ENCODE data around the gene FCGR3B. TPM values are rescaled to one million over a fixed set of nuclear protein-coding genes. Genes with fewer than 3 reads are reported as not detected.
"Not testable (repeated sequence)": the region's sequence is repeated elsewhere in the genome, so short reads cannot be mapped to it uniquely, and the experiment has no call there.

The FCGR3B gene
- total RNA-seq, 1 experiment from 2014 or later, result not detected

- H3K79me2 ChIP-seq (ENCODE audit: insufficient read depth, low read length); H3K9me2 ChIP-seq (ENCODE audit: insufficient read depth); H3K9me3 ChIP-seq (ENCODE audit: control insufficient read depth in 1 of 2, insufficient read depth in 1 of 2, low read depth in 1 of 2, low read length in 2 of 2); H3K4me3 ChIP-seq (replicated peaks in 1 of 2; ENCODE audit: low read depth in 1 of 2, low read length in 2 of 2); H3K4me1 ChIP-seq (ENCODE audit: control insufficient read depth in 1 of 2, insufficient read depth in 2 of 2, low read length in 2 of 2); H2AFZ ChIP-seq (ENCODE audit: low read depth, low read length, poor library complexity, severe bottlenecking); H3K36me3 ChIP-seq (ENCODE audit: control insufficient read depth in 1 of 2, insufficient read depth in 2 of 2, low read length in 2 of 2); H3K9ac ChIP-seq (ENCODE audit: low read length); BruUV-seq (replicated peaks); H3K27me3 ChIP-seq (ENCODE audit: insufficient read depth, low read length); RAD21 ChIA-PET (ENCODE audit: low non-redundant PET in 1 of 2, low total read pairs in 2 of 2, uncharacterized antibody in 2 of 2, unreplicated experiment in 2 of 2); H3K4me2 ChIP-seq (ENCODE audit: low read length); H4K20me1 ChIP-seq (ENCODE audit: insufficient read depth); H3K27ac ChIP-seq (ENCODE audit: low read depth, low read length); DNase-seq (ENCODE audit: low read depth, low spot score): not testable (repeated sequence)
- POLR2A ChIA-PET, result interaction anchor here (0.7 kb wide), 1 partner anchor 90 kb away, joined by 3 read pairs; no protein-coding TSS in a partner anchor
- intact Hi-C loops (cut with micrococcal nuclease), result loop anchor here (5.0 kb wide), 1 partner anchor 90 kb away; no protein-coding TSS in a partner anchor
- CTCF ChIA-PET, result interaction anchor here (0.6 to 0.9 kb wide), 3 partner anchors 92 to 95 kb away, joined by 3 to 4 read pairs (median 3); no protein-coding TSS in a partner anchor
- ATAC-seq, result peak; percentile 85
- TF ChIP-seq CTCF (IDR thresholded peaks at IDR 0.05 in 2 of 3, conservative IDR thresholded peaks at IDR 0.05 in 1 of 3; ENCODE audit: borderline replicate concordance in 1 of 3, insufficient read depth in 1 of 3, low read depth in 2 of 3, low read length in 2 of 3), result peak; percentile 31 to 65 (median 50); a peak in 4 of 6 replicates
- TF ChIP-seq CBX3 (IDR thresholded peaks at IDR 0.05; ENCODE audit: low read depth), result 0 out of 2 replicates have a peak, but pooled peaks have one; percentile 17
- peak; percentile 75 for TF ChIP-seq RAD21 (IDR thresholded peaks at IDR 0.05; ENCODE audit: low read depth)
These were observed 16.8 kb upstream of the FCGR3B start for GRCh38 chr1:161647507-161648360.

- H3K9ac ChIP-seq (ENCODE audit: low read length); H2AFZ ChIP-seq (ENCODE audit: low read depth, low read length, poor library complexity, severe bottlenecking); H3K4me3 ChIP-seq (replicated peaks in 1 of 2; ENCODE audit: low read depth in 1 of 2, low read length in 2 of 2); H3K4me2 ChIP-seq (ENCODE audit: low read length); BruUV-seq (replicated peaks); H3K9me3 ChIP-seq (ENCODE audit: control insufficient read depth in 1 of 2, insufficient read depth in 1 of 2, low read depth in 1 of 2, low read length in 2 of 2); RAD21 ChIA-PET (ENCODE audit: low non-redundant PET in 1 of 2, low total read pairs in 2 of 2, uncharacterized antibody in 2 of 2, unreplicated experiment in 2 of 2); H4K20me1 ChIP-seq (ENCODE audit: insufficient read depth); POLR2A ChIA-PET; ATAC-seq; H3K27me3 ChIP-seq (ENCODE audit: insufficient read depth, low read length); H3K9me2 ChIP-seq (ENCODE audit: insufficient read depth); H3K79me2 ChIP-seq (ENCODE audit: insufficient read depth, low read length); H3K4me1 ChIP-seq (ENCODE audit: control insufficient read depth in 1 of 2, insufficient read depth in 2 of 2, low read length in 2 of 2); DNase-seq (ENCODE audit: low read depth, low spot score); H3K36me3 ChIP-seq (ENCODE audit: control insufficient read depth in 1 of 2, insufficient read depth in 2 of 2, low read length in 2 of 2); H3K27ac ChIP-seq (ENCODE audit: low read depth, low read length): not testable (repeated sequence)
- intact Hi-C loops (cut with micrococcal nuclease), result loop anchor here (5.0 kb wide), 1 partner anchor 92 kb away; no protein-coding TSS in a partner anchor
- CTCF ChIA-PET, result interaction anchor here (0.9 kb wide), 1 partner anchor 94 kb away, joined by 3 read pairs; no protein-coding TSS in a partner anchor
These were observed 13.9 kb upstream of the FCGR3B start for GRCh38 chr1:161644855-161645254.

GRCh38 chr1:161643481-161644208 lies 12.7 kb upstream of the FCGR3B start:
- H3K79me2 ChIP-seq (ENCODE audit: insufficient read depth, low read length); POLR2A ChIA-PET; BruUV-seq (replicated peaks); intact Hi-C loops (cut with micrococcal nuclease); H3K27ac ChIP-seq (ENCODE audit: low read depth, low read length); H3K4me1 ChIP-seq (ENCODE audit: control insufficient read depth in 1 of 2, insufficient read depth in 2 of 2, low read length in 2 of 2); ATAC-seq; H3K4me2 ChIP-seq (ENCODE audit: low read length); H3K9me3 ChIP-seq (ENCODE audit: control insufficient read depth in 1 of 2, insufficient read depth in 1 of 2, low read depth in 1 of 2, low read length in 2 of 2); H4K20me1 ChIP-seq (ENCODE audit: insufficient read depth); H2AFZ ChIP-seq (ENCODE audit: low read depth, low read length, poor library complexity, severe bottlenecking); RAD21 ChIA-PET (ENCODE audit: low non-redundant PET in 1 of 2, low total read pairs in 2 of 2, uncharacterized antibody in 2 of 2, unreplicated experiment in 2 of 2); CTCF ChIA-PET; H3K4me3 ChIP-seq (replicated peaks in 1 of 2; ENCODE audit: low read depth in 1 of 2, low read length in 2 of 2); H3K9ac ChIP-seq (ENCODE audit: low read length); H3K9me2 ChIP-seq (ENCODE audit: insufficient read depth); DNase-seq (ENCODE audit: low read depth, low spot score); H3K27me3 ChIP-seq (ENCODE audit: insufficient read depth, low read length); H3K36me3 ChIP-seq (ENCODE audit: control insufficient read depth in 1 of 2, insufficient read depth in 2 of 2, low read length in 2 of 2): not testable (repeated sequence)
